Measurements from ENCODE around the gene ABCC11. TPM values are rescaled to one million over a fixed set of nuclear protein-coding genes. Genes with fewer than 3 reads are reported as not detected.
A peak's percentile ranks its signal among the peaks of the same experiment; 100 is the strongest.
"Not testable (repeated sequence)": the region's sequence is repeated elsewhere in the genome, so short reads cannot be mapped to it uniquely, and the experiment has no call there.

ABCC11 gene
- total RNA-seq, 2 donors from 2014 or later, result not detected

DNA sequence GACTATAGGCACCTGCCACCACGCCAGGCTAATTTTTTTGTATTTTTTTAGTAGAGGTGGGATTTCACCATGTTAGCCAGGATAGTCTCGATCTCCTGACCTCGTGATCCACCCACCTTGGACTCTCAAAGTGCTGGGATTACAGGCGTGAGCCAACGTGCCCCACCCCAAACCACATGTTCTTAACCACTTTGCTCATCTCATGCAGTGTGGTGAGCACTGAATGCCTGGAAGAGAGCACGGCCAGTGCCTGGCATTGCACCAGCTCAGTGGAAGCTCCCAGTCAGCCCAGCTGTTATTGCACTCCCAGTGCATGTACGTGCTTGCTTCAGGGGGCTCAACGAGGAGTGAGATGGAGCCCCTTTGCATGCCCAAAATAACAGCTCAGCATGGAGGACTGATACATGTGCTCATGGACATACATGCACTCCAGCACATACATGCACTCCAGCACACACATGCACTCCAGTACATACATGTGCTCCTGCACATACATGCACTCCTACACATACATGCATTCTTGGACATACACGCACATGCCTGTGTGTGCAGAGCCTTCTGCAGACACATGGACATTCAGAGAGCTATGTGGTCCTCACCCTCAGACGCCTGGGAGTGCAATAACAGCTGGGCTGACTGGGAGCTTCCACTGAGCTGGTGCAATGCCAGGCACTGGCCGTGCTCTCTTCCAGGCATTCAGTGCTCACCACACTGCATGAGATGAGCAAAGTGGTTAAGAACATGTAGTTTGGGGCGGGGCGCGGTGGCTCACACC is 65.4 kb downstream of the ABCC11 start:
- ATAC-seq, result not testable (repeated sequence)

DNA sequence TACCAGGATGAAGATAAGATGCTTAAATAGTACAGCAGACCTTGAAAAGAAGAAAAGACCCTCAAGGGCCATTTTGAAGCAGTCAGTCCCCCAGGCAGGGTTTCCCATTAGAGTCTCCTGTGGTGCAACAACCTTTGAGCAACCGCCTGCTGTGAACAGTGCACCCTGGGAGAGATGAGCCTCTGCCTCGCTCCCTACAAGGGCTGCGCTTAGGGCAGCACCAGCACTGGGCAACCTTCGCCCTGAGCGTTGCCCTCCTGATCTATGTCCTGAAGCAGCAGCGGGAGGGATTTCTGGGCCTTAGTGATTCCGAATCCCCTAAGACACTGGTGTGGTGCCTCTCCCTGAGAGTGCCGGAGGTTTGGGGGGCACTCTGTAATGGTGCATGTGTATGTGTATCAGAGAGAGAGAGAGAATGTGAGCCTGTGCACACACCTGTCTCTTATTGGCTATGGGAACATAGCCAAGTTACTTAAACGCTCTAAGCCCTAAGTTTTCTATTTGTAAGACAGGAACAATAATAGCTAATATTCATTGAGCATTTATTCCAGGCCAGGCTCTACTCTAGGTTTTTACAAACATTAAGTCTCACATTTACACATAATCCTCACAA is 66.4 kb downstream of the ABCC11 start:
- ATAC-seq (no peak), DNase-seq (no peak)
- H3K4me1 Mint-ChIP-seq, result peaks cover 4% of the 10 kb centered on the region
- H3K9me3 ChIP-seq (ENCODE audit: control insufficient read depth, low read length, poor library complexity, severe bottlenecking), result no peaks in the 10 kb centered on the region
- H3K4me3 Mint-ChIP-seq, result no peak overlapping the region
- H3K36me3 Mint-ChIP-seq (ENCODE audit: low read depth), result peaks cover 2% of the 10 kb centered on the region
- H3K27ac Mint-ChIP-seq, result no peak overlapping the region
- H3K27me3 Mint-ChIP-seq, result peaks cover 26% of the 10 kb centered on the region

More for the DNA sequence above, 65.4 kb downstream of the ABCC11 start:
- H3K4me1 Mint-ChIP-seq; H3K27ac Mint-ChIP-seq; H3K36me3 Mint-ChIP-seq (ENCODE audit: low read depth); DNase-seq; H3K4me3 Mint-ChIP-seq; H3K9me3 ChIP-seq (ENCODE audit: control insufficient read depth, low read length, poor library complexity, severe bottlenecking): not testable (repeated sequence)
- peaks cover 19% of the 10 kb centered on the region for H3K27me3 Mint-ChIP-seq

DNA sequence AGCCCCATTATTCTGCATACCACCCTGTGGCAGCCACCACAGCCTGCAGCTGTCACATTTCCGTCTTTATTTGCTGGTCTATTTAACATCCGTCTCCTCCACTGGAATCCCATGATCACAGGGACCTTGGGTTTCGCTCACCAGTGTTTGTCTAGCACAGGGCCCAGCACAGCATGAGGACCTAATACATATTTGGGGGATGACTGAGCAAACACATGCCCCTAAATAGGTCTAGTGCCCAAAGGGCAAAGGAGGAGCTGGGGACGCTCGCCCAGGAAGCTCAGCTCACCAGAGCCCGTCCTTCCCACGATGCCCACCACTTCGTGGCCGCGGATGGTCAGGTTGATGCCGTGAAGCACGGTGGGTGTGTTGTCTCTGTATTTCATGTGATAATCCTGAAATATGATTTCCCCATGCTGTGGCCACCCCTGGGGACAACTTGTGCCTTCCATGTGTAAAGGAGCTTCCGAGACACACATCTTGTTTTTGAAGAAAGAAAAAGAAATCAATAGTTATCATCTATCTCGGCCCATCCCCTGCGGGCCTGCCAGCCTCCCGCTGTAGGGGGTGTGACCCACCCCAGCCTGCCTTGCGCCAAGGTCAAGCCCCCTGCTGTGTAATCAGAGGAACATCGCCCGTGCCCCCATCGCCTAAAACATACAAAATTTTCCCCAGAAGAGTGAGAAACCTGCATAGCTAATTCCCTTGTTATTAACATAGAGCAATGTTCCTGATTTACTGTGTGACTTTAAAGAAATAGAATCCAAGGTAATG is 70.5 kb downstream of the ABCC11 start:
- Mint-ChIP-seq H3K27me3 (peaks cover 23% of the 10 kb centered on the region), H3K4me3 (no peak overlapping the region)

DNA sequence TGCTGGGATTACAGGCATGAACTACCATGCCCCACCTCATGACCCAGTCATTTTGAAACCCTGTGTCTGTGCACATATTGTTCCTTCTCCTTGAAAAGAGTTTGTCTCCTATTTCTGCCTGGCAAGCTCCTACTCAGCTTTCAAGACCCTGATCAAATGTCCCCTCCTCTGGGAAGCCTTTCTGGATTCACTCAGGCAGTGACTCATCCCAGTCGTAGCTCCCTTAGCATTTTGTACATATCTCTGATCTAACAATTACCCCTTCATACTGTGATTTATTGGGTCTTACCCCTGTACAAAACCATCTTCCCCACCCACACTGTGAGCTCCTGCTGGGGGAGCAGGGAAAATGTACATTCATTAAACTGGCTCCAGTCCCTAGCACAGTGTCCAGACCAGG is 73.5 kb downstream of the ABCC11 start:
- peaks cover 29% of the 10 kb centered on the region for H3K27me3 Mint-ChIP-seq
- ATAC-seq (no peak), DNase-seq (no peak)
- H3K4me3 Mint-ChIP-seq, result no peak overlapping the region
- no peaks in the 10 kb centered on the region for H3K36me3 Mint-ChIP-seq (ENCODE audit: low read depth)
- H3K9me3 ChIP-seq (ENCODE audit: control insufficient read depth, low read length, poor library complexity, severe bottlenecking), result no peaks in the 10 kb centered on the region
- H3K4me1 Mint-ChIP-seq, result peaks cover 2% of the 10 kb centered on the region
- H3K27ac Mint-ChIP-seq, result no peak overlapping the region

More for the DNA sequence above, 70.5 kb downstream of the ABCC11 start:
- ATAC-seq, result no peak
- Mint-ChIP-seq H3K27ac (no peak overlapping the region), H3K4me1 (peaks cover 2% of the 10 kb centered on the region), H3K36me3 (ENCODE audit: low read depth) (no peaks in the 10 kb centered on the region)
- DNase-seq, result no peak
- no peaks in the 10 kb centered on the region for H3K9me3 ChIP-seq (ENCODE audit: control insufficient read depth, low read length, poor library complexity, severe bottlenecking)

DNA sequence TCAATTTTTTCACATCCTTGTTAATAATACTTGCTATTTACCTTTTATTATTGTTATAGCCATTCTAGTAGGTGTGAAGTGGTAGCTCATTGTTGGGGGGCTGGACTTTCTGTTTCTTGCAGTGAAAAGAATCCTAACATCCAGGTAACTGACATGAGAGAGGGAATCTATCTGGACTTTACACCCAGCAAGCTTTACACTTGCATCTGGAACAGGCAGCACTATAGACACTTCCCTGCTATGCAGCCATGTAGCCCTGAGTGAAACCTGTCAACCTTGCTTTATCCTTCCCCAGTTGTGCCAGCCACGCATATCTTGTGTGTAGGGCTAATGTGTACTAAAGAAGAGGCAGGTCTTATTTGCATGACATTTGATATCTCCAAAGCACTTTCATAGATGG is 74.7 kb downstream of the ABCC11 start:
- Mint-ChIP-seq H3K4me1 (peaks cover 2% of the 10 kb centered on the region), H3K36me3 (ENCODE audit: low read depth) (no peaks in the 10 kb centered on the region), H3K27me3 (peaks cover 29% of the 10 kb centered on the region), H3K27ac (no peak overlapping the region), H3K4me3 (no peak overlapping the region)
- no peaks in the 10 kb centered on the region for H3K9me3 ChIP-seq (ENCODE audit: control insufficient read depth, low read length, poor library complexity, severe bottlenecking)
- ATAC-seq, result no peak
- DNase-seq, result no peak

DNA sequence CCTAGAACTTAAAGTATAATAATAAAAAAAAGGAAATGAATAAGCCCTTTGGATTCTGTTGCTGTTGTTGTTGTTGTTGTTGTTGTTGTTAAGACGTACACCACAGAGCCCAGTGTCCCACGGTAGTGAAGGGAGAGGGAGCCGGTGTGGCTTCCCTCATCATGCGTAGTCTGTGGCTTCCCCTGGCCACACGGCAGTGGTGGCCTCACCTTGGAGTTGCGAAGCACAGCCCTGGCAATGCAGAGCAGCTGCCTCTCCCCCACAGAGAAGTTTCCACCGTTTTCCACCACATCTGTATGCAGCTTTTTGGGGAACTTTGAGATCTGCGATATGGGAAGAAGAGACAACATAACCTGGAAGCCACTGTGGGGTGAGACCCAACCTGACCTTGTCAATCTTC is 77.4 kb downstream of the ABCC11 start:
- Mint-ChIP-seq H3K27ac (no peak overlapping the region), H3K4me1 (peaks cover 5% of the 10 kb centered on the region), H3K36me3 (ENCODE audit: low read depth) (no peaks in the 10 kb centered on the region), H3K27me3 (peaks cover 10% of the 10 kb centered on the region), H3K4me3 (no peak overlapping the region)
- no peak for DNase-seq
- no peak for ATAC-seq
- H3K9me3 ChIP-seq (ENCODE audit: control insufficient read depth, low read length, poor library complexity, severe bottlenecking), result no peaks in the 10 kb centered on the region

DNA sequence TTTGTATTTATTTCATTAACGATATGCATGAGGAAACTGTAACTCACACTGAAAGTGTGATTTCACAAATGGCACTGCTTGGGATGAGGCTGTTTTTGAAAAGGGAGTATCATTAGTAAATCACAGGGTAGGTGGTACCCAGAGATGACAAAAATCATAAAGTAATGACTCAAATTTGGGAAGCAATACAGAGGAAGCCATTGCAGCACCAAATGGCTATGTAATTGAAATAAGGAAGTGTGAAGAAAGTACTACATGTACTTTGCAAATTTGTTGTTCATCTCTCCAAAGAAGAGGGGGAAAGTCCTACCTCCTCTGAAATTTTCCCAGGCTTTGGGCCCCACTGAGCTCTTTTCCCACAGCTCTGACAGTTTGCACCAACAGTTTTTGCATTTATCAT is 79.3 kb downstream of the ABCC11 start:
- H3K27me3 Mint-ChIP-seq, result peaks cover 7% of the 10 kb centered on the region
- H3K4me1 Mint-ChIP-seq, result peaks cover 8% of the 10 kb centered on the region
- DNase-seq, result no peak
- ATAC-seq, result no peak
- no peaks in the 10 kb centered on the region for H3K36me3 Mint-ChIP-seq (ENCODE audit: low read depth)
- no peak overlapping the region for H3K27ac Mint-ChIP-seq
- H3K9me3 ChIP-seq (ENCODE audit: control insufficient read depth, low read length, poor library complexity, severe bottlenecking), result no peaks in the 10 kb centered on the region
- H3K4me3 Mint-ChIP-seq, result no peak overlapping the region

DNA sequence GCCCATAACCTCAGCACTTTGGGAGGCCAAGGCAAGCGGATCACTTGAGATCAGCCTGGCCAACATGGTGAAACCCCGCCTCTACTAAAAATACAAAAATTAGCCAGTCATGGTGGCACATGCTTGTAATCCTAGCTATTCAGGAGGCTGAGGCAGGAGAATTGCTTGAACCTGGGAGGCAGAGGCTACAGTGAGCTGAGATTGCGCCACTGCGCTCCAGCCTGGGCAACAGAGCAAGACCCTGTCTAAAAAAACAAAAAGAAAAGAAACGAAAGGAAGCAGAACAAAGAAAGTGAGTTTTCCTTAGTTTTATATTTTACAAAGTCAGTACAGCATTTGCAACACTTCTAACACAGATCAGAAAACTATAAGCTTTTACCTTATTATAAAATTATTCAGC is 80.7 kb downstream of the ABCC11 start:
- H3K27ac Mint-ChIP-seq; ATAC-seq; H3K4me3 Mint-ChIP-seq; DNase-seq; H3K4me1 Mint-ChIP-seq; H3K9me3 ChIP-seq (ENCODE audit: control insufficient read depth, low read length, poor library complexity, severe bottlenecking); H3K36me3 Mint-ChIP-seq (ENCODE audit: low read depth): not testable (repeated sequence)
- H3K27me3 Mint-ChIP-seq, result peaks cover 14% of the 10 kb centered on the region

DNA sequence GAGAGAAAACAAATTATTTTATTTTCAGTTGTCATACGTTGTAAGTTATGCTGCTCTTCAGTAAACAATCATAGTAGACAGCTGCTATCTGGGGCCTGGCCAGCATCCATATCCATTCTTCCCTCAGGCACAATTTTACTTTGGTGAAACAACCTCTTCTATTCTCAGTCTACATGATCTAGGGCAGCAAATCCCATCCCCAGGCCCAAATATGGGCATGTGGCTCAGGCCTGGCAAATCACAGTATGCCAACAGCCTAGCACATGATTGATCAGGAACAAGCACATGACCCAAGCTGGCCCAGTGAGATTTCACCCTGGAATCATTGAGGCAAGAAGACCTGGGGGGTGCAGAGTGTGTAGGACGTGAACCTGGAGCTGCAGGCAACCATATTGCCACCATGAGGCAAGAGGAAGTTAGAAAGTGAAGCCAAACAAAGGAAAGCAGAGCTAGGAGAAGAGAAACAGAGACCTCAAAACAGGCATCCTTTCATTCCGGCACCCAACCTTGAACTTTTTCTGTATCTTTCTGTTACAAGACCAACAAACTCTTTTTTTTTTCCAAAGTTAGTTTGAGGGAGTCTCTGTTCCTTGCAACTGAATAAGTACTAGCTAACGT is 81.3 kb downstream of the ABCC11 start:
- no peak for DNase-seq
- no peak for ATAC-seq
- H3K4me3 Mint-ChIP-seq, result no peak overlapping the region
- H3K4me1 Mint-ChIP-seq, result peaks cover 8% of the 10 kb centered on the region
- no peaks in the 10 kb centered on the region for H3K36me3 Mint-ChIP-seq (ENCODE audit: low read depth)
- peaks cover 16% of the 10 kb centered on the region for H3K27me3 Mint-ChIP-seq
- H3K9me3 ChIP-seq (ENCODE audit: control insufficient read depth, low read length, poor library complexity, severe bottlenecking), result no peaks in the 10 kb centered on the region
- H3K27ac Mint-ChIP-seq, result no peak overlapping the region

DNA sequence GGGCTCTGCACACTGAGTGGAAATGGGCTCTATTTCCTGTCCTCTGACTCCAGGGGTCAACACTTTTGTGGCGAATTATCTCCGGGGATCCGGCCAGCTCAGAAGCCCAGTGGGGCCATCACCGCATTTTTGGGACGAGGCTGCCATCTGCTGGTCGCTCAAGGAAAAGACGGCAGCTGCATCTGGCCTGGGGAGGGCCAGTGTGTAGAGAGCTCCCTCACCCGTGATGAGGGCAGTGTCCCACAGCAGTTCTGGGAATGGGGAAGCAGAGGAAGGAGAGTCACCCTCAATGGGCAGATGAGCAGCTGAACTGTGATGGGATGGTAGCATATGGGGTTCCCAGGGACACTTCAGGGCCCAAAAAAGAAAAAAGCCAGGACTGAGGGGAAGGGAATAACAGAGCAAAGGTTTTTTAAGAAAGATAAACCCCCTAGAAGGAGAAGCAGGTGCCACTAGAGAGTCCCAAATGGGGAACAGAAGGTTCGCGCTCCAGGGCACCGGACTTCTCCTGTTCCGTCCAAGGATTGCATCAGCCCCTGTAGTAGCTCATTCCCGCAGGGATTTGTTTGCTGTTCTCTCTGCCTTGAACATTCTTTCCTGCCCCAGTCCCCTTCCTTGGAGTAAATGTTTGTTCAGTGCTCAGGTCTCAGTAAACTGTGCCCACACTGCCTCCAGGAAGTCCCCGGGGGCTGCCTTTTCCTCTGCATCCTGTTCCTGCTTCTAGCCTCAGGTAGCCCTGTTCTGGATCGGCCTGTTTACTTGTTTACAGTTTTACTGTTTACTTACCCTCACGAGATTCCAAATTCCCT is 82.2 kb downstream of the ABCC11 start:
- Mint-ChIP-seq H3K27me3 (peaks cover 11% of the 10 kb centered on the region), H3K36me3 (ENCODE audit: low read depth) (no peaks in the 10 kb centered on the region), H3K27ac (peak overlapping the region; percentile 21), H3K4me3 (peak overlapping the region; percentile 19), H3K4me1 (peaks cover 8% of the 10 kb centered on the region)
- DNase-seq (peak; percentile 46 to 55 (median 47)), ATAC-seq (peak; percentile 86)
- no peaks in the 10 kb centered on the region for H3K9me3 ChIP-seq (ENCODE audit: control insufficient read depth, low read length, poor library complexity, severe bottlenecking)

DNA sequence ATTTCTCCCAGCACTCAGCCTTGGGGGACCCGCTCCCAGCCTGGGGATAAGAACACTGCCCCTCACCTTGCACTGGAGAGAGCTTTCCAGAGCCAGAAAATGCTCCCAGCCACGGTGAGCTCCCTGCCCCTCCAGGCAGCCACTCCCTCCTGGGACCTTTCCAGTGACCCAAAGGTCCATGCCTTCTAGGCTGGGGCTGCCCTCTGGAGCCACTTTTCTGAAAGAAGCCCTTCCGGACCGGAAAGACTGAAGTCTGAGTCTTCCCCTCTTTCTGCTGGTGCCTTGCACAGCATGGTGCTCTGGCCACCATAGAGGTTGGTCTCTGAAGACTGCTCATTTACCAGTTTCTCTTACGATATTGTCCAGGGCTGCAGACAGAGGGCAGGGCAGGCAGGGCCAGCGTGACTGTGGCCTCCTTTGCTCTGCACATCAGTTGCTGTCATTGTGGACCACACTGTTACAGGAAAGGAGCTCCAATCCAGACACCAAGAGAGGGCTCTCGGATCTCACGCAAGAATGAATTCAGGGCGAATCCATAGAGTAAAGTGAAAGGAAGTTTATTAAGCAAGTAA is 84.4 kb downstream of the ABCC11 start:
- Mint-ChIP-seq H3K27me3 (peaks cover 21% of the 10 kb centered on the region), H3K4me3 (no peak overlapping the region), H3K4me1 (peaks cover 8% of the 10 kb centered on the region), H3K27ac (no peak overlapping the region), H3K36me3 (ENCODE audit: low read depth) (no peaks in the 10 kb centered on the region)
- H3K9me3 ChIP-seq (ENCODE audit: control insufficient read depth, low read length, poor library complexity, severe bottlenecking), result no peaks in the 10 kb centered on the region
- DNase-seq (no peak), ATAC-seq (no peak)

DNA sequence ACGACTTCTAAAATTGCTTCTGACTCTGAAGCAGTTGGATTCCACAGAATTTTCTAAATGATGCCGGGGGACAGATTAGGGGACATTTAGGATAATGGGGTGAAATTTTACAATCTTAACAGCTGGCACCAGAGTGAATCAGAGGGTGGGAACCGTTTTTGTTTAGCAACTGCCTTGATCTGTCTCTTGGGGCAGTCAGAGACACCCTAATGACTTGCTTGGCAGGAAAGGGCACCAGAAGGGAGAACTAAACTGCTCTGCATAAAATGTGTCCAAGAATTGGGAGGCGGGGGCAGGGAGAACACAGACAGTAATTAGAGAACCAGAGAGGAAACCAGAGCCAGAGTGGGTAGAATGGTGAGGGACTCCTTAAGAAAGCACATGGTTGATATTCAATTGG is 85.4 kb downstream of the ABCC11 start:
- no peak overlapping the region for H3K27ac Mint-ChIP-seq
- no peaks in the 10 kb centered on the region for H3K36me3 Mint-ChIP-seq (ENCODE audit: low read depth)
- DNase-seq (no peak), ATAC-seq (no peak)
- H3K27me3 Mint-ChIP-seq, result peaks cover 30% of the 10 kb centered on the region
- H3K9me3 ChIP-seq (ENCODE audit: control insufficient read depth, low read length, poor library complexity, severe bottlenecking), result no peaks in the 10 kb centered on the region
- H3K4me3 Mint-ChIP-seq, result no peak overlapping the region
- H3K4me1 Mint-ChIP-seq, result peaks cover 8% of the 10 kb centered on the region
